ACHN (cell line): Measurements from ENCODE around the gene SRPK3.
A peak's percentile ranks its signal among the peaks of the same experiment; 100 is the strongest.
"Not testable (repeated sequence)": the region's sequence is repeated elsewhere in the genome, so short reads cannot be mapped to it uniquely, and the experiment has no call there.

ENCODE experiments used
- DNase-seq: peaks from one replicate; pipeline ENCODE4 v3.0.0-alpha.2; 2015
- in situ Hi-C: cut with HindIII; loops from 2 replicates; pipeline ENCODE4 v1.10.0; 2017; ENCODE audit warnings: low sequenced_read_pairs, low pct_ligation_motif_present, low pct_unique_long_range_greater_than_20kb

The SRPK3 gene

DNA sequence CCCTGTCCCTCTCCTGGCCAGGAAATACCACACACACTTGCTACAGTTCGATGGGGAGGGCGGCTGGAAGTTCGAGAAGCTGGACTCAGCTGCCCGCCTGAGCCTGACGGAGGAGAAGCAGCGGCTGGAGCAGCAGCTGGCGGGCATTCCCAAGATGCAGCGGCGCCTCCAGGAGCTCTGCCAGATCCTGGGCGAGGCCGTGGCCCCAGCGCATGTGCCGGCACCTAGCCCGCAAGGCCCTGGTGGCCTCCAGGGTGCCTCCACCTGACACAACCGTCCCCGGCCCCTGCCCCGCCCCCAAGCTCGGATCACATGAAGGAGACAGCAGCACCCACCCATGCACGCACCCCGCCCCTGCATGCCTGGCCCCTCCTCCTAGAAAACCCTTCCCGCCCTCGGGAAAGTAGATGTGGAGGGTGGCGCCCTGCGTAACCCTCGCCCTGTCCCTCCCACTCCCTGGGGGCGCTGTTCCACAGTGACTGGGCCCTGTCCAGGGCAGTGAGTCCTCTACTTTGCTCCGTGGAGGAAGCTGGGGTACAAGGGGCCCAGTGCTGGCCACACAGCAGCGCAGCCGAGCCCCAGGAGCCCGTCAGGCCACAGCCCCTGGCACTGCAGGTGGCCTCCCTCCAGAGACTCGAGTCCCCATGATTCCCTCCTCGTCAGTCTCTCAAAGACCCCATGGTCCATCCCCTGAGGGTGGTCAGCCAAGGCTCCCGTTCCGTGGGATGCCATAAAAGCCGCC is 37.2 kb upstream of the SRPK3 start:
- in situ Hi-C loops, DNase-seq: not testable (repeated sequence)

DNA sequence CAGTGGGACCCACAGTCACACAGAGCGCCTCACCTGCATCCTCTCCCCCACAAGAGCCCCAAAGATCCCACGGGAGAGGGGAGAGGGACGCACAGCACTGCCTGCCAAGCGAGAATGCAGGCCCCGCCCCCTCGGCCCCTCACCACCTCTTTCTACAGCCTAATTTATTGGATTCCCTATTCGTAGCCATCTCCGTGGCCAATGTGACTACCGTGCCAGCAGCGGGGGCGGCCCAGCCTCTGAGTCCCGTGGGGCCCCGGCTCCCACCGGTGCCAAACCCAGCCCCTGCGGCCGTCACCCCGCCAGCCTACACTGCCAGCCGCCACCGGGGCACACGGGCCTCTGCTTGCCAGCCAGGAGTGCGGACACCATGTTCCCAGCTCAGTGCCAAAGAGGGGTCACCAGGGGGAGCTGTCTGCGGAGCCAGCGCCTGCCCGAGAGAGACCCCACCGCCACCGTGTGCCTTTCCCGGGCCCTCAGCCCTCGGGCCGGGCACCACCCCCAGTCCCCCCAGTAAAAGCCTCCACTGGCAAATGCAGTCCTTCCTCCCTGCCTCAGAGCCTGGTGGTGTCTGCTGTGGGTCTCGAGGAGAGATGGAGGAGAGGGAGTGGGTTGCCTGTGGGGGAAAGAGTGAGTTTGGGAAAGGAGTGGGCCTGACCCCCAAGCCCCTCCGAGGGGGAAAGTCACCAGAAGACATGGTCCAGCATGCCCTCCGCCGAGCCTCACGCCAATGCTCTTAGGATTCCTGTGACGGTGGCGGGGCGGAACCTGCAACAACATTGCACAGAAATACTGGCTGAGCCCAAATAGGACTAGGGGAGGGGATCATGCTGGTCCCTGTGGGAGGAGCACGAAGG is 36.4 kb upstream of the SRPK3 start:
- in situ Hi-C loops, result no loop called here
- no peak for DNase-seq

DNA sequence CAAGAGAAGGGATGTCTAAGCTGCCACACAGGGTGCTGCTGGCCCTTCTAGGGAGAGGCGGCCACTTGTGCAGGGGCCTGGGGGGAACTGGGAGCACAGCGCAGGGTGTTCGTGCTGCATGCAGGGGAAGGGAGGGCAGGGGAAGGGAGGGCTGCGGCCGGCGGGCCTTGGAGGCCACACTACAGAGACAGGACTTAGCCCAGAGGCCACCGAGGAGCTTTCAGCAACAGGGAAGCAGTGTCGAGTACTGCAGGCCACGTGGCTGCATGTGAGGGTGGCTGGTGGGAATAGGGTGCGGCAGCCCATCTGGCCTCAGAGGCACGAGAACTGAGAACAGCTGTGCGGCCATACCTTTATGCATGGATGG is 35.8 kb upstream of the SRPK3 start:
- in situ Hi-C loops, DNase-seq: not testable (repeated sequence)

DNA sequence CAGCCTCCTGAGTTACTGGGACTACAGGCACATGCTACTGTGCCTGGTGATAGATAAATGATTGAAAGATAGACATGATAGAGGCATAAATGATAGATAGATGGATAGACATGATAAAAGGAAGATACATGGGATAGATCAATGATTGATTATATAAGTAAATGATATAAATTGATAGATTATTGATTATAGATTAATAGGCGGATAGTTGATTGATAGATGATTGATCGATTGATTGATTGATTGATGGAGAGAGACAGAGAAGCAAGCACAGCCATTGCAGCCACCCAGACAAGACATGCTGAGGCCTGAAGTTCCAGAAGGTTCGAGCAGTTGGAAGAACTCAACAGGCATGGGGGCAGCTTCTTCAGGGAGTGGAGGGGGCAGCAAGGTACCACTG is 34.5 kb upstream of the SRPK3 start:
- in situ Hi-C loops, result no loop called here
- DNase-seq, result no peak

DNA sequence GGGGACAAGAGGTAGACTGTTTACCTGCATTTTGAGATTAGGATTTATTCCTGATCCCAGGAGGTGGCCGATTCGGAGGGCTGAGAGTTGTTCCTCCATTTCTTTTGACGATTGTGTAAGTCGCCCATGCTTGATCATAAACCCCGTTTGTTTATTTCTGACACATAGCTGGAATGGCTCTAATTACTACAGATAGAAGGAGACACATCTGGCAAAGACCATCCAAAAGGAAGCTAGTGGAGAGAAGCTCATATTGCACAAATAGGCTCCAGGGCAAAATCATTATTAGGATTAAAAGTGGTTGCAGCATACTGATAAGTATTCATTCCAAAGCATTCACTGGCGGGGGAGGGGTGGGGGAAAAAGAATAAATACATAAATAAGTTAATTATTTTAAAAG is 33.9 kb upstream of the SRPK3 start:
- DNase-seq, result not testable (repeated sequence)

DNA sequence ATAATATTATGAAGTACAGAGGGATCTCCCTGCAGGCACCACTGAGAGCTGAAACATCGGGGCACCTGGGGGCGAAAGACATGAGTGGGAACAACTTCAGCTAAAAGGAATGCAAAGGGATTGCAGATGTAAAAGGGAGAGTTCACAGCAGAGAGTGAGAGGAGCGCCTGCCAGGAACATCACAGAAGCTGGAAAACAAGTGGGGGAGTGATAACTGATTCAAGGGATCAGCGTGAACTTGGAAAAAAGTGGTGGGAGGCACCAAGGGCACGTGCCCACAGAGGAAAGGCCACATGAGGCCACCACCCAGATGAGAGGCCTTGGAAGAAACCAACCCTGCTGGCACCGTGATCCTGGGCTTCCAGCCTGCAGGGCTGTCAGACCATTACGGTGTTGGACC is 31.8 kb upstream of the SRPK3 start:
- DNase-seq, in situ Hi-C loops: not testable (repeated sequence)

More for the DNA sequence above, 33.9 kb upstream of the SRPK3 start:
- in situ Hi-C loops, result not testable (repeated sequence)

DNA sequence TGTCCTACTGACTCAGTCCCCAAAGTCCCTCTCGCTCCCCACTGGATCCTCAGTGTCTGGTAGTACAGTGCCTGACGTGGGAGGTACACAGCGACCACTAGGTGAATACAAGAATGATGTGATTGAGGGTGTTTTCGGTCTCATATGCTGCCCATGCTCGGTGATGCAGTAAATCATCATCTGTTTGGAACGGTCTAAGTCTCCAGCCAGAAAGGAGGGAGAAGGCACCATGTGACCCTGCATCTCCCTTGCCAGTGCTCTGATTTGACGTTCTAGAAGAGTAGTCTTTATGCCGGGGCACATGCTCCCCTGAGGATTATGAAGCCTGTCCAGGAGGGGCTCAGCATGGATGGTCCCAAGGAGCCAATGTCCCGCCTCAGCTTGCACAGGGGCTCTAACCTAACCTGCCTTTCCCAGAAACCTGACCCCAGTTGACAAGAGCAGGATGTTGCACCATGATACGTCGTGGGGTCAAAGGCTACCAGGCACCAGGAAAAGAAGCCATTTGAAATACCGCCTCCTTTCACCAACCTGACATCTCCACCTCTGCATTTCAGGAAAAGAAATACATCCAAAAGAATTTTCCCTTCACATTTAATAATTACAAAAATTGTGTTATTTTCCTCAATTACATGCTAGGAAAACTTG is 30.6 kb upstream of the SRPK3 start:
- no peak for DNase-seq
- in situ Hi-C loops, result no loop called here

DNA sequence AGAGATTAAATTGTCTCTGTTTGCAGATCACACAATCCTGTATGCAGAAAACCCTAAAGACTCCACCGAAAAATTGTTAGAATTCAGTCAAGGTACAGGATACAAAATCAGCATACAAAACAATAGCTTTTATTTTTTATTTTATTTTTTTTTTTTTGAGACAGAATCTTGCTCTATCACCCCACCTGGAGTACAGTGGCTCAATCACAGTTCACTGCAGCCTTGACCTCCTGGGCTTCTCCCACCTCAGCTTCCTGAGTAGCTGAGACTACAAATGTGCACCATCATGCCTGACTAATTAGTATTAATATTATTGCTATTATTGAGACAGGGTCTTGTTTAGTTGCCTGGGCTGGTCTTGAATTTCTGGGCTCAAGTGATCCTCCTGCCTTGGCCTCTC is 25.7 kb upstream of the SRPK3 start:
- DNase-seq, result no peak
- in situ Hi-C loops, result no loop called here

DNA sequence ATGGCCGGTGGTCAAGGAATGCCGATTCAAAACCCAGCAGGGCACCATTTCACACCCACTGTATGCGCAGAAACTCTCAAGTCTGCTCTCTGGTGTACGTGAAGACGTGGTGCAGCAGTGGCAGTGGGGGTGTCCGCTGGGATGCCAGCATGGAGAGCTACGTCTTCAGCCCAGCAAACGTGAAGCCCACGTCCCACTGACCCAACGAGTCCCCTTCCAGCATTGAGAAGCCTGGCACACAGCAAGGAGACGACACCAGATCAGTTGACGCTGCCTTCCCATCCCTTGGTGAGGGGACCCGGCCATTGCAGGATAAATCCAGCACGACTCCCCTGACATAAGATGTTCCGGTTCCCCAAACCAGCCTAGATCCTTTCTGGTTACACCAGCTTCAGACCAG is 19.0 kb upstream of the SRPK3 start:
- DNase-seq, result no peak
- in situ Hi-C loops, result no loop called here

DNA sequence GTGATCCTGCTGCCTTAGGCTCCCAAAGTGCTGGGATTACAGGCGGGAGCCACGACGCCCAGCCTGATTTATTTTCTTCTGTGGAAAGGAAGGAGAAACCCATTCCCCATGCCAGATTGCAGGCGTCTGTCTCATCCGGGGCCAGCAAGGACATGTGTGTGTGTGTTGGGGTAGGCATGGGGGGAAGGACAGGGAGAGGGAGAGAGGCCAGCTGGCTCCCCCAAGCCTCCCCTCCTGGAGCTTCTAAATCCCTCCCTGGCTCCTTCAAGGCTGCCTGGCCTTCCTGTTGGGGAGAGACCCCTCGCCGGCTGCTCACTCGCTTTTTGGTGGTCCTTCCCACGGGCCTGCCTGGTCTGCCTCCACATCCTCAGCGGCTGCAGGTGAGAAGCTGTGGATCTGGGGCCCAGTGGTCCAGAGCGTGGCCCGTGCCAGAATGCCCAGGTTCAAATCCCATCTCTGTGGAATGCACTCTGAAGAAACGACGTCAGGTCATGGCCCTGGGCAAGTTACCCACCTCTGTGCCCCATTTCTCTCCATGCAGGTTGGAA is 18.1 kb upstream of the SRPK3 start:
- in situ Hi-C loops, result no loop called here
- no peak for DNase-seq

DNA sequence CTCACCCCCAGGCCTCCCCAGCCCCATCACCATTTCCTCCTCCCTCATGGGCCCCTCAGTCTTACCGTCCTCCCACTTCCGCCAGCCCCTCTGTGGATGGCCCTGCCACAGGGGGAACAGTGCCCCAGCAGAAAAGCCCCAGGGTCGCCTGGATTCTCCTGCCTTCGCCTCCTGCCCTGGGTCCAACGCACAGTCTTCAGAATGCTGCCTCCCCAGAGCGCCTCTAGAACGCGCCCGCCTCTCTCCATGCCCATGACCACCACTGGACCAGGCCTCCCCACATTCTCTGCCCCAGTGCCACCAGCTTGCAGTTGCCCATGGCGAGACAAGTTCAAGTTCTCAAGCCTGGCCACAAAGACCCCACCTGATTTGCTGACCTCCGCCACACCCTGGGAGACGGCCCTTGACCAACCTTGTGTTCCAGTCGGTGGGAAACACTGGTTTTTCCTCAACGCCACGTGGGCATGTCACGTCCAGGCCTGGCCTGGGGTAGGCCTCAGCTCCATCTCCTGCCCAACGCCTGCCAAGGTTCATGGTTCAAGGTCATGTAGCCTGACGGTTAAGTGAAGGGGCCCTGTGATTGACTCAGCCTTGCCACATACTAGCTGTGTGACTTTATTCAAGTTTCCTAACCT is 17.4 kb upstream of the SRPK3 start:
- in situ Hi-C loops, result no loop called here

DNA sequence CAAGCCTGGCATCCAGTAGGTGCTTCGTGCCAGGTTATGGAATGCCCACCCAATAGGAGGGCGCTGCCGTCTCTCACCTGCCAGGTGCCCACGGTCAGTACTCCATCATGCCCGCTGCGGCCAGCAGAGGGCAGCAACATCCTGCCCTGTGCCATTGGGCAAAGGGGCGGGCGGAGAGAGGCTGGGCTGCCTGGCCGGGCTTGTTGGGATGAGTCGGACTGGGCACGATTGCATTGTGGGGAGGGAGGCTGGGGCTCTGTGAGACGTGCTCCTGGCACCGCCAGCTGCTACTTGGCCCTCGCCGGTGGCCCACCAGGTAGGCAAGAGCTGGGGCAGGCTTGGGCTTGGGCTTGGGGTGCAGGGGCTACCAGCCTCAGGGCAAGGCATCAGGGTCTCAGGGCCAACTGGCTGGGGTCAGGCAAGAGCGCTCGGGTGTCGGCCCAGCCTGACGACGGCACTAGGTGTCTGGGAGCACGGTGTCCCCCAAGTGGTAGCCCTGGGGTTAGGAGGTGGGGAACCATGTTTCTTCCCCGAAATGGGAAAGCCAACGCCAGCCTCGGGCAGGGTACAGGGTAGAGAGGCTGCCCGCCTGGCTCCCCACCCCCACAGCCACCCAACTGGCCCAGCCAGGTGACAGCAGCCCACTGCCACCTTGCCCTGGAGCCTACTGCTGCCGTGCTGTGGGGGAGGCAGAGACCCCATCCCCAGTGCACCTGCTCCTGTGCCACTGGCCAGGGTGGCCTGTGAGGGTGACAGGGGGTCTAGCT is 16.7 kb upstream of the SRPK3 start, which contains the start of gene PLXNB3:
Gene PLXNB3 (plus strand): TSS at position 261 of the 767 bp plus-strand sequence. CDS start 1,287 bp downstream, outside the sequence.
- peak; percentile 59 for DNase-seq
- in situ Hi-C loops, result no loop called here

More for the DNA sequence above, 17.4 kb upstream of the SRPK3 start:
- no peak for DNase-seq

DNA sequence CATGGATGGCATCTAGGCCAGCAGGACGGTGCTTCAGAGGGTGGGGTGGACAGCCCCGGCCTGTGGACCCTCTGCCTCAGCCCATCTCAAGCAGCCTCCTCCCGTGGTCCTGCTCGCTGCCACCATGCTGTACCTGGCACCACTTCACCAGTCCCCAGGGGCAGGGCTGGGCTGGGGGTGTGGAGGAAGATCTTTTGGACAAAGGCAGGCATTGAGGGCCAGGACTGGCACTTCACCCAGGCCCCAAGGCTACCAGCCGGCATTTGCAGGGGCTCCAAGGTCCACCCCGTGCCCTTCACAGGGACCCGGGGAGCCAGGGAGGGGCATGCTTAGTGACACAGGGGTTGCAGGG is 16.1 kb upstream of the SRPK3 start:
- in situ Hi-C loops, result no loop called here

DNA sequence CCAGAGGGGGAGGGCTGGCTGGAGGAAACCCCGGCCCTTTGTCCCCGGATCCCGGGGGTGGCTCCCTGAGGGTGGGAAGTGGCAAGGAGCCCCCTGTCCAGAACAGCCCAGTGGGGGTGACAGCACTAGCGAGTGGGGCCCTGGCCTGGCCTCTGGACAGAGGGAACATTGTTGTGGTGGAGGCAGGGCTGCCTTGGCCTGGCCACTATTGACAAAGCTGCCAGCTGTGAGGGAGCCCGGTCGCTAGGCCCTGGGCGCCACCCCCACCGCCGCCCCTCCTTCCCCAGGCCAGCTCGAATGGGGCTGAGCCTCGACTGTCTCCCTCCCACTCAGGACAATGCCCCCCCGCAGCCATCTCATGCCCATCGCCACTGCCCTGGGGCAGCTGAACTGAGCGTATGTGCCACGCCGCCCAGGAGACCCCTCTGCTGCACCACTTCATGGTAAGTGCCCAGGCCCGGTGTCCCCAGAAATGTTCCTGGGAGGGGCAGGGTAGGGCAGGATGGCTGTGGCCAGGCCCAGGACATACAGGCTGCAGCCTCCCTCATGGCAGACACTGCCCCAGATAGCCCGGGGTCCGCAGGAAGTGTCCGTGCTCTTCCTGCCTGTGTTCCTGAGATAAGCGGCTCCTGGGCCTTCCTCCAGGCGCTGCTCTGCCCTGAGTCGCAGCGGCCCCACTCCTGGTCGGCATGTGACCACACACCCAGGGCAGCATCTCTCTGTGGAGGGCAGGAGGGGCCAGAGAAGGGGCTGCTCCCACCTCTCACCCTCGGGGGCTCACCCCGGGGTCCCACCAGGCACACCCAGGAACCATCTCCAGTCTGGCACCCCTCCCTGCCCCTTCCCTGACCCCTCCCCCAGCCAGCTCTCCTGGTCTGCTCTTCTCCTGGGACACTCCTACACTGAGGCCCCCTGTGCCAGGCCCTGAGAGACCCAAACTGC is 15.4 kb upstream of the SRPK3 start:
- in situ Hi-C loops, result no loop called here
- no peak for DNase-seq

More for the DNA sequence above, 16.1 kb upstream of the SRPK3 start:
- no peak for DNase-seq

DNA sequence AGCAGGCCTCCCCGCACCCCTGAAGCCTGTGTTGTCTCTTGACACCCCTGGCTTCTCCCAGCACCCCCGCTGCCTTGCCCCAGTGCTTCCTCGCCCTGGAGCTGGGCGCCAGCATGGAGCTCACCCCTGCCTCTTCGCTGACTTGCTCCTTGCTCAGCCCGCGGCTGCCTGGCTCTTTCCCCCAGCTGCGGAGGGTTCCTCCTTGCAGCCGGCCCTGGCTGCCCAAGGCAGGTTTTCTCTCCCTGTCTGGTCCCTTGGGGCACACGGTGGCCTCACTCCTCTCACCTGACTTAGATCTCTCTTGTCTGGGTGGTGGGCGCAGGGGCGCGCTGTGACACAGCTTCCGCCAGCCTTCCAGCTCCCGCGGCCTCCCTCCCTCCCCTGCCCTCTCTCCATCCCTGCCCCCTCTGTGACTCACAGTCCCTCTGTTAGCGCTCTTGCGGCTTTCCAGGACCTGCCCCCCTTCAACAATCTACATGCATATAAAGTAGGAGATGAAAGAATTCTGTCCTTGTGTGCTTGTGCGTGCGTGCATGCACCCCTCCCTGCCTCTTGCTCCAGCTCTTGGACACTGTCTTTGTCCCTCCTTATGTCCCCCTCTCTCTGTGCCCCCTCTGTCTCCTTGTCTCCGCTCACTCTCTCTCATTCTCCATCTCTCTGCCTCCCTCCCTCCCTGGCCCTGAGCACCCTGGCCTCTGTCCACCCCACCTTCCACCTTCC is 14.6 kb upstream of the SRPK3 start:
- no peak for DNase-seq
- in situ Hi-C loops, result no loop called here

DNA sequence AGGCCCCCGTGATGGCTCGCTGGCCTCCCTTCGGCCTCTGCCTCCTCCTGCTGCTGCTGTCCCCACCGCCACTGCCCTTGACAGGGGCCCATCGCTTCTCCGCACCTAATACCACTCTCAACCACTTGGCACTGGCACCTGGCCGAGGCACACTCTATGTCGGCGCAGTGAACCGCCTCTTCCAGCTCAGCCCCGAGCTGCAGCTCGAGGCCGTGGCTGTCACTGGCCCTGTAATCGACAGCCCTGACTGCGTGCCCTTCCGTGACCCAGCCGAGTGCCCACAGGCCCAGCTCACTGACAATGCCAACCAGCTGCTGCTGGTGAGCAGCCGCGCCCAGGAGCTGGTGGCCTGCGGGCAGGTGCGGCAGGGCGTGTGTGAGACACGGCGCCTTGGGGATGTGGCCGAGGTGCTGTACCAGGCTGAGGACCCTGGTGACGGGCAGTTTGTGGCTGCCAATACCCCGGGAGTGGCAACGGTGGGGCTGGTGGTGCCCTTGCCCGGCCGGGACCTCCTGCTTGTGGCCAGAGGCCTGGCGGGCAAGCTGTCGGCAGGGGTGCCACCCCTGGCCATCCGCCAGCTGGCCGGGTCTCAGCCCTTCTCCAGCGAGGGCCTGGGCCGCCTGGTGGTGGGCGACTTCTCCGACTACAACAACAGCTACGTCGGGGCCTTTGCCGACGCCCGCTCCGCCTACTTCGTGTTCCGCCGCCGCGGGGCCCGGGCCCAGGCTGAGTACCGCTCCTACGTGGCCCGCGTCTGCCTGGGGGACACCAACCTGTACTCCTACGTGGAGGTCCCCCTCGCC is 13.8 kb upstream of the SRPK3 start:
- in situ Hi-C loops, result no loop called here
- DNase-seq, result no peak
